Activated CD4-positive, alpha-beta T cell treated with anti-CD3 and anti-CD28 coated beads, Interleukin-2, amount 10 ng/mL, durations not matched to agents 7 days and 5 days (primary cell): Measurements from ENCODE around the gene PLXNA4. TPM values are rescaled to one million over a fixed set of nuclear protein-coding genes. Genes with fewer than 3 reads are reported as not detected.

Source experiments
- CTCF ChIA-PET: fragments of 350-600 bp; sonication (Branson Sonifier 250); formaldehyde crosslinking; loops from one replicate; lab custom pipeline; 2021; ENCODE audit warnings: antibody characterized with exemption; lab: Charles Lee
- POLR2A ChIA-PET: fragments of 350-600 bp; sonication (Branson Sonifier 250); formaldehyde crosslinking; loops from one replicate; lab custom pipeline; 2021; ENCODE audit warnings: antibody characterized with exemption; lab: Charles Lee
- DNase-seq: peaks from one replicate; pipeline ENCODE4 v3.0.0-alpha.2; 2020
- H3K27ac Mint-ChIP-seq: one replicate; pipeline ENCODE4 v1.8.0; 2021; ENCODE audit warnings: mild to moderate bottlenecking, moderate library complexity, mixed read lengths
- H3K27me3 Mint-ChIP-seq: one replicate; pipeline ENCODE4 v1.8.0; 2021; ENCODE audit warnings: mixed read lengths
- H3K36me3 Mint-ChIP-seq: one replicate; pipeline ENCODE4 v1.8.0; 2021; ENCODE audit warnings: low read depth, mixed read lengths
- H3K4me1 Mint-ChIP-seq: one replicate; pipeline ENCODE4 v1.8.0; 2021; ENCODE audit warnings: mixed read lengths
- H3K4me3 Mint-ChIP-seq: one replicate; pipeline ENCODE4 v1.8.0; 2021; ENCODE audit warnings: mild to moderate bottlenecking, moderate library complexity, mixed read lengths
- H3K9me3 Mint-ChIP-seq: one replicate; pipeline ENCODE4 v1.8.0; 2021; ENCODE audit warnings: mixed read lengths
- total RNA-seq, 2 experiments: library from RNA; stranded (reverse); gene quantifications; one replicate each; pipeline ENCODE4 v1.2.3, GENCODE V29; 2021

The PLXNA4 gene
- total RNA-seq, 2 experiments from 2014 or later: 21.3 to 23.3 TPM

DNA sequence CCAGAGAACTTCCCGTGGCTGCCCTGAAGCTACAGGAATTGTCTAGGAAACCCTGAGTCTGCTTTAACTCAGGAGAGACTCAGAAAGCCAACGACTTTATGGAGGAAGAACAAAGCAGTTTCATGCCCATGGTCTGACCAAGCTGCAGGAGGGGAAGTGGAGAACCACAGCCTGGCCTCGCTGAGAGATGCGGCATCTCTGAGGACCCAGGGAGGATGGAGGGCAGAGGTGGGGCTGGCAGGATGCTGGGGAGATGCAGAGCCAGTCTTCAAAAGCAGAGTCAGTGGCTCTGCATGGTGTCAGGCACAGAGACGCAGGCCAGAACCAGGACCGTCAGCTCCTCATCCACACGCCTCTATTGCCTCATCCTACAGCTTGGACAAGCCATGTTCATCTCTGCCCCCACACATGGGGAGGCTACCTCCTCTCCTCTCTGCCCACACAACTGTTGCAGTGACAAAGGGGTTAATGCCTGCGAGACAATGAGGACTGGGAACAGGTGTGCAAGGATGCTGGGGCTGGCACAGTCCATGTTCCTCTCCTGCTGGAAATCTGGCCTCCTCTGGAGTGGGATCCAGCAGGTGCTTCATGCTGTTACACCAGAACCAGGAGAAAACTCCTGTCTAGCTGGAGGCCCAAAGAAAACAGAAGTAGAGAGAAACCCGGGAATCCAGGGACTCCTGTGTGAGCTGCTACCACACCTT, 267.0 kb downstream of the PLXNA4 start:
- peak; percentile 40 for DNase-seq
- peaks cover 41% of the 10 kb centered on the region for H3K27me3 Mint-ChIP-seq
- peaks cover 12% of the 10 kb centered on the region for H3K4me1 Mint-ChIP-seq
- CTCF ChIA-PET: interaction anchor here (1.2 kb wide), 2 partner anchors 8 to 17 kb away, joined by 3 read pairs; no protein-coding TSS in a partner anchor
- no peak overlapping the region for H3K4me3 Mint-ChIP-seq
- POLR2A ChIA-PET: no interaction called here
- H3K27ac Mint-ChIP-seq: no peak overlapping the region
- no peaks in the 10 kb centered on the region for H3K36me3 Mint-ChIP-seq
- H3K9me3 Mint-ChIP-seq: no peaks in the 10 kb centered on the region

DNA sequence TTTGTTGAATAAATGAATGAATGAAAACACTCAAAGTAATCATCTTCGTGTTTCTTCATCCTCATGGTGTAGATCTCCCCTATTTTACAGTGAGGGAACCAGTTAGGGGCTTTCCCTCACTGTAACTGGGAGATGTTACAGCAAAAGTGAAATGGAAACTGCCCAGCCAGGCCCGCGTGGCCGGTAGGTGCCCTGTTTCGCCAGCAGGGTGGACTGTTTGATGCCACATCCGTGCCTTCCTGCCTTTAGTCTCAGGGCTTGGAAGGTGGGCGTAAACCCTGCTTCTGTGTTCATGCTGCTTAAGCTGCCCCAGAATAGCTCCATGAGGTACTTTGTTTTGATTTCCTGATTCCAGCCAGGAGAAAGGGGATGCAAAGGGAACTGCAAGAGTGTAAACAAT, 268.8 kb downstream of the PLXNA4 start:
- POLR2A ChIA-PET: no interaction called here

DNA sequence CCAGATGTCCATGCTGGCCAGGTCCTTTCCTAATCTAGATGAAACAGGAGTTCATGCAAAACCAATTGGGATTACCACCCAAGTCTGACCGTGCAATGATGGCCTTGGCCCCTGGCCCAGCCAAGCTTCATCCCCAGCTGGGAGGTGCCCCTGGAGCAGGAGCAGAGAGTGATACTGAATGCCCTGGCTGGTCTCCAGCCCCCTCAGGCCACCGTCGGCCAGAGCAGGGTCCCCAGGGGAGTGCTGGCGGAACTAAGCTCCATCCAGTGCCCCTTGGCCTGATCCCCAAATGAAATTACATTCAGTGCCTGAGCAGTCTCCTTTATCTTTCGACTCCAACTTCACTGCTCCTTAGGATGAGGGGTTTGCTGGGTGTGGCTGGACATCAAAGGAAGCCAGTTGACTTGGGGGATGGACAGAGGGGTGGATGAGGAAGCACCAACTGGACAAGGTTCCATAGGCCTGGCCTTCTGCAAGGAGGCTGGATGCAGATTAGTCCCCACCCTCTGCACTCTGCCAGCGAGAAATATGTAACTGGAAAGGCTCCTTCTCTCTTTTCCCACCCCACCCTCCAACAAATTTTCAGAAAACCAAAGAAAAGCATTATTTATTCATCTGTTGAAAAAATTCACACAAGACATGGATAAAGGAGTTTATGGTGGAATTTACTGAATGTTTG, 275.5 kb downstream of the PLXNA4 start:
- DNase-seq: no peak
- no peaks in the 10 kb centered on the region for H3K36me3 Mint-ChIP-seq
- no peaks in the 10 kb centered on the region for H3K9me3 Mint-ChIP-seq
- no peaks in the 10 kb centered on the region for H3K27me3 Mint-ChIP-seq
- H3K4me1 Mint-ChIP-seq: peaks cover 3% of the 10 kb centered on the region
- POLR2A ChIA-PET: no interaction called here
- H3K27ac Mint-ChIP-seq: no peak overlapping the region
- no peak overlapping the region for H3K4me3 Mint-ChIP-seq
- CTCF ChIA-PET: interaction anchor here (0.9 kb wide), 1 partner anchor 9 kb away, joined by 3 read pairs; no protein-coding TSS in a partner anchor

More for the DNA sequence above, 268.8 kb downstream of the PLXNA4 start:
- no peak for DNase-seq
- Mint-ChIP-seq H3K9me3 (no peaks in the 10 kb centered on the region), H3K36me3 (no peaks in the 10 kb centered on the region), H3K27me3 (peaks cover 33% of the 10 kb centered on the region), H3K4me1 (peaks cover 12% of the 10 kb centered on the region), H3K4me3 (no peak overlapping the region), H3K27ac (no peak overlapping the region)
- CTCF ChIA-PET: no interaction called here

DNA sequence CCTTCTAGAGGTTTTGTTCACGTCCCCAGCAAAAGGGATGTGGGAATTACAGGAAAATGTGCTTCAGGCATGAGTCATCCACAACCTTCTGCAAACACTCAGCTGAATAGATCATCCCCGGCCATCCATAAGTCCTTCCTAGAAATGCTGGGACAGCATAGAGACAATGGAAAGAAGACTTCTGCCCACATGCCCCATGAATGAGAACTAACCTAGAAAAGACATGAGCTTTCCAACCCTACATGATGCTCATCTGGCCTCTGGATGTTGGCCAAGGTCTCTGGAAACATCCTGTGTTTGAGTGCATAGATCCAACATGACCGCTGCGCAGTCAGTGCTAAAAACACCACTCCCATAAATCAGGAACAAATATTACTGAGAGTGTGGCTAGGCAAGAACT, 277.5 kb downstream of the PLXNA4 start:
- no peak for DNase-seq
- no peak overlapping the region for H3K27ac Mint-ChIP-seq
- H3K36me3 Mint-ChIP-seq: no peaks in the 10 kb centered on the region
- ChIA-PET CTCF (no interaction called here), POLR2A (interaction anchor here (0.7 kb wide), 1 partner anchor 142 kb away, joined by 3 read pairs; no protein-coding TSS in a partner anchor)
- peaks cover 3% of the 10 kb centered on the region for H3K4me1 Mint-ChIP-seq
- no peaks in the 10 kb centered on the region for H3K27me3 Mint-ChIP-seq
- H3K4me3 Mint-ChIP-seq: no peak overlapping the region
- no peaks in the 10 kb centered on the region for H3K9me3 Mint-ChIP-seq

DNA sequence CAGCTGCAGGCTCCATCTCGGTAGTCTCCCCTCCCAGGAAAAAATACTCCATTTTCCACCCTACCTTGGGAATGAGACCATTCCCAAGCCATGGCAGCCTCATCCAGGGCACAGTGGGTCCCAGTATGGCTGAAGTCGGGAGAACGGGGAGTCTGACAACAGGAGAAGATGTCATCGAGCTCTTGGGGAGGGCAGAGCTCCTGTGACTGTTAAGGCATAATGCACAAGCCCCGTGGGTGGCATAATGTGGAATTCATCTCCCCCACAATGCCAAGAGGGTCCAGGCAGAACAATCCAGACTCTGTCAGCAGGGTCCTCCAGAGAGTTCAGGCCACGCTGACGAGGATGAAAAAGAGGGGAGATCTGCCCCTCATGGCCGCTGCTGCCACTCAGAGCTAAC, 279.4 kb downstream of the PLXNA4 start:
- CTCF ChIA-PET: no interaction called here
- no peak overlapping the region for H3K27ac Mint-ChIP-seq

DNA sequence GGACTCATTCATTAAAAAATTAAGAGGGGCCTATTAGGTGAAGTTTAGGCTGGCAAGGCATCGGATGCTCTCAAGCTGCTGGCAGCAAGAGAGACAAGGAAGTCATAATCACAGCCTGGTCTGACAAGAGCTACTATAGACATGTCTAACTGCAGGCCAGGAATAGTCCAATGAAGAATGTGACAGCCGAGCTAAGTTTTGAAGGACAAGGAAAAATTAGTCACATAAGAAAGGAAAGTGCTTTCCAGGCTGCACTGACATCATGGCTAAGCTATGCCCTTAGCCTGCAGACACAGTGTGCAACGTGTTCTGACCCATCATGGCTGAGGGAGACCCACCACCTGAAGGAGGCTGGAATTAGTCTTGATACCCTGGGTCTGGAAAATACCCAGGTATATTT, 281.1 kb downstream of the PLXNA4 start:
- Mint-ChIP-seq H3K36me3 (no peaks in the 10 kb centered on the region), H3K9me3 (no peaks in the 10 kb centered on the region), H3K27ac (no peak overlapping the region), H3K27me3 (peaks cover 7% of the 10 kb centered on the region), H3K4me1 (peaks cover 3% of the 10 kb centered on the region), H3K4me3 (no peak overlapping the region)
- DNase-seq: no peak
- POLR2A ChIA-PET: no interaction called here
- CTCF ChIA-PET: interaction anchor here (0.5 kb wide), 1 partner anchor 174 kb away, joined by 3 read pairs; no protein-coding TSS in a partner anchor

More for the DNA sequence above, 279.4 kb downstream of the PLXNA4 start:
- H3K4me1 Mint-ChIP-seq: peaks cover 3% of the 10 kb centered on the region
- no peaks in the 10 kb centered on the region for H3K36me3 Mint-ChIP-seq
- no peak for DNase-seq
- no peaks in the 10 kb centered on the region for H3K9me3 Mint-ChIP-seq
- H3K27me3 Mint-ChIP-seq: peaks cover 2% of the 10 kb centered on the region
- no peak overlapping the region for H3K4me3 Mint-ChIP-seq
- POLR2A ChIA-PET: no interaction called here

DNA sequence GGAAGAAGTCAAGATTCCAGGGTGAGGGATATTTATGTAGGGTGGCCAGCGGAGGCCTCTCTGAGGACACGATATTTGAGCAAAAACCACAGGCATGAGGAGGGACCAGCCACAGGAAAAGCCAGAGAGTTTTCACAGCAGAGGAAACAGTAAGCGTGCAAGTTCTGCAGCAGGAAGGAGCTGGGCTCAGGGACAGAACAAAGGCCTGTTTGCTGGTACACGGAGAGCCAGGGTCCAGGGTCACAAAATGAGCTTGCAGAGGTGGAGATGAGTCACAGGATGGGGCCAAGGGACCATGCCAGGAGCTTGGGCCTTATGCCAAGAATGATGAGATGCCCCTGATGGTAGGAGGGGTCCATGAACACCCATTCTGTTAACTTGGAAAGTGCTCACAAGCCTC, 283.5 kb downstream of the PLXNA4 start:
- H3K9me3 Mint-ChIP-seq: no peaks in the 10 kb centered on the region
- ChIA-PET CTCF (no interaction called here), POLR2A (no interaction called here)

DNA sequence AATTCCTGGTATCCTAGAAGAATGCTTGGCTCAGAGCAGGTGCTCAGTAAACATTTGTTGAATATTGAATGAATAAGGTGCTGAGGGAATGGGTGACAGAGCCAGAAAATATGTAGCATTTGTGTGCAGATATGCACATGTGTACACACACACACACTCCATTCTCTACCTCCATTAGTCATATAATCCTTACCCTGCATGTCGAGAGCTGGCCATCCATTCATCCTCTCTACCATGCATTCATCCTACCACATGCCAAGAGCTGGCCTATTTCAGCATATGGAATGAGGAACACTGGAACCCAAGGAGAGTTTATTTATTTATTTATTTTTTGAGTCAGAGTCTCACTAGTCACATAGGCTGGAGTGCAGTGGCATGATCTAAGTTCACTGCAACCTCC, 284.8 kb downstream of the PLXNA4 start:
- DNase-seq: no peak
- Mint-ChIP-seq H3K9me3 (no peaks in the 10 kb centered on the region), H3K4me3 (no peak overlapping the region), H3K27ac (no peak overlapping the region), H3K27me3 (peaks cover 7% of the 10 kb centered on the region), H3K4me1 (no peaks in the 10 kb centered on the region), H3K36me3 (no peaks in the 10 kb centered on the region)
- CTCF ChIA-PET: no interaction called here
- POLR2A ChIA-PET: no interaction called here

More for the DNA sequence above, 283.5 kb downstream of the PLXNA4 start:
- Mint-ChIP-seq H3K4me3 (no peak overlapping the region), H3K4me1 (no peaks in the 10 kb centered on the region), H3K36me3 (no peaks in the 10 kb centered on the region), H3K27ac (no peak overlapping the region), H3K27me3 (peaks cover 7% of the 10 kb centered on the region)
- no peak for DNase-seq

DNA sequence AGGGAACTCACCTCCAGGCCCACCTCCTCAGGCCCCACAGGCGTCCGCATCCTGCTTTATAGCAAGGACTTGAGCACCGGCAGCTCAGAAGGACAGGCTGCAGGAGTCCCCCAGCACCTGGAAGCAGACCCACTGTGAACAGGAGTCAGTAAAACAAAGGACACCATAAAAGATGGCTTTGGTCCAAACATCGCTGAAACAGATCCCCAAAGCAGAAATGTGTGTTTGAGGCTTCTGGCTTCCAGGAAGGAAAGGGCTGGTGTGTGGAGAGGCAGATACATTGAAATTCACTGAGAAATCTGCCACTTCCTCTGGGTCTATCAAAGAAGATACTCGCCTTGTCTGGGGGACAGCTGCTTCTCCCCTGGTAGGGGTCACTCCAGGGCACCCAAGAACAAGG, 286.2 kb downstream of the PLXNA4 start:
- Mint-ChIP-seq H3K27ac (no peak overlapping the region), H3K4me1 (no peaks in the 10 kb centered on the region), H3K4me3 (no peak overlapping the region), H3K36me3 (no peaks in the 10 kb centered on the region), H3K9me3 (no peaks in the 10 kb centered on the region), H3K27me3 (peaks cover 7% of the 10 kb centered on the region)
- ChIA-PET POLR2A (no interaction called here), CTCF (no interaction called here)
- DNase-seq: no peak

DNA sequence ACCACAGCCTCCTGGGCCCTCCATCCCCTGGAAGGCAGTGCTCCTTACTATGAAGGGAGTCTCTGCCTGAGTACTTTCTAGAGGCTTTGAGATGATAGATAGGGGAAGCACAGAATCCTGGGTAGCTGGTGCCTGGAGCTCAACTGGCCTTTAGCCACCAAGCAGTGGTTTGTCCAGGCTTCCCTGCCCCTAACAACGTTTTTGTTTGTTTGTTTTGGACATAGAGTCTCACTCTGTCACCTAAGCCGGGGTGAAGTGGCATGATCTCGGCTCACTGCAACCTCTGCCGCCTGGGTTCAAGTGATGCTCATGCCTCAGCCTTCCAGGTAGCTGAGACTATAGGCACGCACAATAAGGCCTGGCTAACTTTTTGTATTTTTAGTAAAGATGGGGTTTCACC, 289.4 kb downstream of the PLXNA4 start:
- H3K36me3 Mint-ChIP-seq: no peaks in the 10 kb centered on the region
- ChIA-PET POLR2A (no interaction called here), CTCF (interaction anchor here (0.6 kb wide), 1 partner anchor 293 kb away, joined by 4 read pairs; no protein-coding TSS in a partner anchor)
- DNase-seq: no peak
- no peak overlapping the region for H3K4me3 Mint-ChIP-seq
- no peak overlapping the region for H3K27ac Mint-ChIP-seq
- H3K4me1 Mint-ChIP-seq: no peaks in the 10 kb centered on the region
- peaks cover 5% of the 10 kb centered on the region for H3K27me3 Mint-ChIP-seq
- H3K9me3 Mint-ChIP-seq: no peaks in the 10 kb centered on the region

DNA sequence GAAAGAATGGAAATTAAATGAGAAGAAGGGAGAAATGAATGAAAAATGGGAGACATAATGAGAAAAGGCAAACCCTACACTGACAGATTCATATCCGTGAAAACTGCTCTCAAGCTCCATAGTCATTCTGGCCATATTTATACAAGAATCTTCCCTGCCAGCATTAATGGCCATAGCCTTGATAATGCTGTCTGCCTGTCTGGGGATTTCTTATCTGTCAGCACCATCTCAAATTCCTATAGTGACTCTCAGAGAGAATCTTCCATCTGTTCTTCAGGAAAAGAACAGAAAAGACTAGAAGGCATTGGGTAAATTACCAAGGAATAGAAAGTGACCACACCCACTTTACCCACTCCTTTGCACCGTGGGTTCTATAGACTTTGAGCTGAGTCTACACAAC, 295.9 kb downstream of the PLXNA4 start:
- CTCF ChIA-PET: no interaction called here
- Mint-ChIP-seq H3K4me1 (no peaks in the 10 kb centered on the region), H3K36me3 (no peaks in the 10 kb centered on the region), H3K4me3 (no peak overlapping the region), H3K9me3 (no peaks in the 10 kb centered on the region), H3K27ac (no peak overlapping the region), H3K27me3 (peaks cover 12% of the 10 kb centered on the region)
- DNase-seq: no peak
- POLR2A ChIA-PET: no interaction called here

DNA sequence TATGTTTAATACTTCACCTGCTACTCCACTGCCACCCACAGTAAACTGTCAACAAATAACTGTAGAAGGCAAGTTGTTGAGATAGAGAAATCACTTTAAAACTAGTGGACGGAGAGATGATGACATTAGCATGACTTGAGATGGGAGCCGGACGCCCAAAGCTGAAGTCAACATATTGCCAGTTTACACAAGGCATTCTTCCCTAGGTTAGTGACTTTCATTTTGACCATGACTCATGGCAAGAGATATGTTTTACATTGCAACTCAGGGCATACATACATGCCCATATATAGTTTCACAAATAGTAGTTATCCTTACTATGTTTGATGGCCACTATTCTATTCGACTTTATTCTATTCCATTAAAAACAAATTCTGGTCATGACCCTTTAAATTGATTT, 296.6 kb downstream of the PLXNA4 start:
- Mint-ChIP-seq H3K27ac (no peak overlapping the region), H3K4me1 (no peaks in the 10 kb centered on the region), H3K4me3 (no peak overlapping the region), H3K9me3 (no peaks in the 10 kb centered on the region), H3K27me3 (peaks cover 13% of the 10 kb centered on the region), H3K36me3 (no peaks in the 10 kb centered on the region)
- no peak for DNase-seq
- ChIA-PET POLR2A (no interaction called here), CTCF (no interaction called here)

DNA sequence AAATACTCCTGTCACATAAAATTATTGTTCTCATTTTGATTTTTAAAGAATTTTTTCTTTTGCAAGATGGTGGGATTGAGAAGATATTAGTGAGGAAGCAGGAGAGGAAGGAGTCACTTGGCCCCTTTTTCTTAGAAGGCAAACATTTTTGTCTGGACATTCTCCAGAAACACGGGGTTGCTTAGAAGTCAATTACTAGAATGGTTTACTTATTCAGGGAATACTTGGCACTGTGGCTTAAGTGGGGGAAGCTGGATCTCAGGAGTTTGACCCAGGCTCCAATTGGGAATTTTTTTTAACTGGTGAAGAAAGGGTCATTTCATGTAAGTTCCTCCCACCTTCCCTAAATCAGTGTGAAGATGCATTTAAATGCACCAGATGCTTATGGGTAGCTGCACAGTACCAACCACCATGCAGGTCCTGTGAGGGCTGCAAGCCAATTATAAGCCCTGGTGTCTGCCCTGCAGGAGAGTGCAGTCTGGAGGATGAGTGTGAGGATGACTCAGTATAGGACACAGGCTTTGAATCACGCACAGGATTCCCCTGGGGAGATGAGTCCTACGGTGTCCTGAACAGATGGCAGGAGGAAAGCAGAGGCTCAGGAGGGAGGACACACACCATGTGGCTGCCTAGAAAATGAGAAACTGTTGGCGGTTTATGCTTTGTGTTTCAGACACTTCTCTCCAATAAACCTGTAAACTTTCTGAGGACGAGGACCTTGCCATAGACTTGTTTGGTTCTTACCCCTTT, 299.1 kb downstream of the PLXNA4 start:
- Mint-ChIP-seq H3K36me3 (no peaks in the 10 kb centered on the region), H3K9me3 (no peaks in the 10 kb centered on the region), H3K4me3 (no peak overlapping the region), H3K4me1 (no peaks in the 10 kb centered on the region), H3K27me3 (peaks cover 17% of the 10 kb centered on the region), H3K27ac (no peak overlapping the region)
- CTCF ChIA-PET: no interaction called here
- DNase-seq: no peak
- POLR2A ChIA-PET: no interaction called here
